Transverse colon (tissue), 4 donors: ENCODE data around the gene MYRF.

Source experiments
- CTCF ChIP-seq, 5 experiments: fragments of 200-600 bp in 3 of 5; fragments of 450-650 bp in 2 of 5; sonication (generic) in 3 of 5; IDR thresholded peaks; 1 replicate in 2 of 5; 2 replicates in 3 of 5; pipeline ENCODE4 v1.5.1; 2016 to 2017; ENCODE audit warnings: antibody characterized with exemption in 5 of 5, inconsistent platforms in 3 of 5, mild to moderate bottlenecking in 2 of 5, moderate library complexity in 1 of 5
- EP300 ChIP-seq: sonication (generic); formaldehyde crosslinking; IDR thresholded peaks from one replicate; pipeline ENCODE4 v1.6.1; 2017; ENCODE audit warnings: antibody characterized with exemption, low read depth
- POLR2A ChIP-seq: fragments of 450-650 bp; IDR thresholded peaks from one replicate; pipeline ENCODE4 v1.6.1; 2016; ENCODE audit warnings: antibody characterized with exemption, mild to moderate bottlenecking, moderate library complexity
- POLR2AphosphoS5 ChIP-seq, 3 donors: sonication (generic); formaldehyde crosslinking; IDR thresholded peaks; one replicate each; pipeline ENCODE4 v1.6.1; 2016; ENCODE audit warnings: antibody characterized with exemption in 3 of 3

DNA sequence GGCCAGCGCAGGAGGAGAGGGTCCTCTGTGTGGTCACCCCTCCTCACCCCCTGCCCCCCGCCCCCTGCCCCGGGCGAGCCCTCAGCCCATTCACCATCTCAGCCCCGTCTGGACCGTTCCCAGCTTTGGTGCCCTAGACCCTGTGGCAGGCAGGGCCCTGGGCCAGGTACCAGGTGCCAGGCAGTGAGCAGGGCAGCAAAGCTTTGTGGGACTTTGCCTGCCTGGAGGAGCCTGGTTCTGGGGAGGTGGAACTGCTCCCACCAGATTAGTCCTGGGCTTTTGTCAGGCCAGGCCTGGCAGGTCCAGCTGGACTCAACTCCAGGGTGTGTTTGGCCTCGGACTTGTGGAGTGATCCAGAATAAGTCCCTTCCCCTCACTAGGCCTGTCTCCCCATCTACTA, 13.7 kb upstream of the MYRF start:
- TF ChIP-seq CTCF (IDR thresholded peaks at IDR 0.05) (no peak), POLR2A (no peak), POLR2AphosphoS5 (IDR thresholded peaks at IDR 0.05) (no peak), EP300 (no peak)
